ENCODE results near the gene TUBD1. TPM values are rescaled to one million over a fixed set of nuclear protein-coding genes. Genes with fewer than 3 reads are reported as not detected.
A peak's percentile ranks its signal among the peaks of the same experiment; 100 is the strongest.

TUBD1 gene
- total and polyA plus RNA-seq, 2 of the 13 experiments (the other 11 are each of a cell fraction or from before 2014, with no cell fraction given) = 18.2 to 25.9 TPM

GRCh38 chr17:59842901-59843652, 49.7 kb downstream of the TUBD1 start (continued):
- TF ChIP-seq PITX1 (CRISPR knock-in tag; IDR thresholded peaks at IDR 0.05) (no peak), BRCA1 (CRISPR knock-in tag; IDR thresholded peaks at IDR 0.05) (peak; percentile 66; the same call in 1 of the 2 replicates), KDM4B (CRISPR knock-in tag; IDR thresholded peaks at IDR 0.05) (no peak; the same call in 1 of the 2 replicates), ZNF160 (CRISPR knock-in tag; IDR thresholded peaks at IDR 0.05) (no peak), PCBP1 (IDR thresholded peaks at IDR 0.05; ENCODE audit: borderline replicate concordance, low read depth, low read length) (no peak), GRHL1 (CRISPR knock-in tag; conservative IDR thresholded peaks at IDR 0.05) (no peak), ZNF773 (CRISPR knock-in tag; IDR thresholded peaks at IDR 0.05; ENCODE audit: borderline replicate concordance) (no peak), ZBTB2 (CRISPR knock-in tag; IDR thresholded peaks at IDR 0.05; ENCODE audit: low read depth) (no peak), NFKB2 (CRISPR knock-in tag; IDR thresholded peaks at IDR 0.05; ENCODE audit: borderline replicate concordance) (no peak), ZC3H13 (CRISPR knock-in tag; IDR thresholded peaks at IDR 0.05) (peak; percentile 78), GATAD1 (CRISPR knock-in tag; IDR thresholded peaks at IDR 0.05) (peak; percentile 15; the same call in 1 of the 2 replicates), ESRRA (CRISPR knock-in tag; IDR thresholded peaks at IDR 0.05; ENCODE audit: low read depth) (0 out of 2 replicates have a peak, but pooled peaks have one; percentile 18), MED13 (CRISPR knock-in tag; IDR thresholded peaks at IDR 0.05) (peak; percentile 19), CREB3 (CRISPR knock-in tag; IDR thresholded peaks at IDR 0.05) (peak; percentile 41; the same call in 1 of the 2 replicates), THAP11 (CRISPR knock-in tag; IDR thresholded peaks at IDR 0.05) (peak; percentile 31; the same call in 1 of the 2 replicates), TOE1 (CRISPR knock-in tag; IDR thresholded peaks at IDR 0.05) (no peak), JUN (CRISPR knock-in tag; IDR thresholded peaks at IDR 0.05) (no peak; the same call in none of the 2 replicates), ZNF724P (CRISPR knock-in tag; IDR thresholded peaks at IDR 0.05; ENCODE audit: borderline replicate concordance) (no peak; the same call in none of the 2 replicates), ZNF670 (CRISPR knock-in tag; IDR thresholded peaks at IDR 0.05; ENCODE audit: borderline replicate concordance) (no peak; the same call in 1 of the 2 replicates), DNMT1 (CRISPR knock-in tag; IDR thresholded peaks at IDR 0.05) (no peak), CBX2 (IDR thresholded peaks at IDR 0.05; ENCODE audit: low read depth, low read length) (no peak), CBX2 (CRISPR knock-in tag; IDR thresholded peaks at IDR 0.05; ENCODE audit: low read depth) (no peak), TSC22D2 (CRISPR knock-in tag; IDR thresholded peaks at IDR 0.05; ENCODE audit: borderline replicate concordance) (no peak; the same call in 1 of the 2 replicates), ZNF572 (CRISPR knock-in tag; IDR thresholded peaks at IDR 0.05) (peak; percentile 84; the same call in 1 of the 2 replicates)
